Epidermal melanocyte (primary cell): ENCODE measurements around the gene HHATL.
"Not testable (repeated sequence)": the region's sequence is repeated elsewhere in the genome, so short reads cannot be mapped to it uniquely, and the experiment has no call there.

ENCODE experiments used
- DNase-seq: peaks from one replicate; pipeline ENCODE4 v3.0.0; 2011; ENCODE audit warnings: low spot score; ENCODE audit not compliant: insufficient read length

The HHATL gene

DNA sequence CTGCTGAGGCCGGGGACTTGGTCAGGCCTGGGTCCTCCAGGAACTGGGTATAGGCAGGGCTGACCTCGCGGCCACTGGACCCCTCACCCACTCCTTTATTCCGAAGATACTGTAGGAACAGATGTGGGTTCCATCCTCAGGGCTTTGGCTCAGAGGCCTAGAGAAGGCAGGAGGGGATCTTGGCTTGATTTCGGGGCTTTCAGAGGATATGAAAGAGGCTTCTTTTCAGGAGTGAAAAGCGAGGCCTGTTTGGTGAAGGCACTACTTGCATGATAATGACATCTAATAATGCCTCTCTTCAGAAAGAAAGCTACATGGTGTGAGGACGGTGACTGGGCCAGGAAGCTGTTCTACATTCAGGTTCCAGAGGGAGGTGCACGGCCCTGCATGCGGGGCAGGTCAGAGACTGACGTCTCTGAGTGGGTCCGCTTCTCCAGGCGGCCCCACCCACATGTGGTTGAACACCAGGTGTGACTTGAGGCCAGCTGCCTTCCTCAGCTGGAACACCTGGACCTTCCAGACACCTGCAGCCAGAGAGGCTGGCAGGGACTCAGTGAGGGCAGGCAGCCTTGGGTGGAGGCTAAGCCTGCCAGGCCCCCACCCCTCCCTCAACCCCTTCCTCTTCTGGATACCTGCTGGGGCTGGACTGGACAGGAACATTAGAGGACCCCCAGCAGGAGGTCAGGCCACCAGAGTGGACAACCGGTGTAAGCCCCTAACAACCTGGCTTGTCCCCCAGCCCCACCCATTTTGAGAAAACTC, 31.1 kb upstream of the HHATL start:
- no peak for DNase-seq

DNA sequence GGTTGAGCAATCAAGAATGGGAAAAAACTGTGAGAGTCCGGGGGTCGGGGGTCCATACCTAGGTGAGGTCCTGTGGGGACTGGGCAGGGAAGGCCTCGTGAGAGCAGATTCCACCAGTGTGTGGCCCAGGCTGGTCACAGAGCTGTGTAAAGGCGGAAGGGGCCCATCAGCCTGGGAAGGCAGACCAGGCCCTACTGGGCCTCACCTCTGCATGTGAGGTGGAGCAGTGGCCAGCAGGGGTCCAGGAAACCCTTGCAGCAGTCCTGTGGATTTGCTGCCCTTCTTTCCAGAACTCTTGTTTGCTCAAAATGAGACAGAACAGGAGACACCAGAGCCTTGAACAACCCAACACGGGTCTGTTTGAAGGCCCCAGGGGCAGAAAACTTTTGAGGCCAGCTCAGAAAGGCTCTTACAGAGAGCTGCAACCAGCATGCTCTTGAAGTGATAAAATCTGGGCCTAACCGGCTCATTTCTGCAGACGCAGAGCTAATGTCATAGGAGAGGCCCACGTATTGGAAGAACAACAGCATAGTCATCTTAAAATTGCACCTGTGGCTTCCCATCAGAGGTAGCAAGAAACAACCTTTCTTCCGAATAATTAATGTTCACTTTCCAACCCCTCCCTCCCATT, 30.3 kb upstream of the HHATL start:
- DNase-seq = no peak

DNA sequence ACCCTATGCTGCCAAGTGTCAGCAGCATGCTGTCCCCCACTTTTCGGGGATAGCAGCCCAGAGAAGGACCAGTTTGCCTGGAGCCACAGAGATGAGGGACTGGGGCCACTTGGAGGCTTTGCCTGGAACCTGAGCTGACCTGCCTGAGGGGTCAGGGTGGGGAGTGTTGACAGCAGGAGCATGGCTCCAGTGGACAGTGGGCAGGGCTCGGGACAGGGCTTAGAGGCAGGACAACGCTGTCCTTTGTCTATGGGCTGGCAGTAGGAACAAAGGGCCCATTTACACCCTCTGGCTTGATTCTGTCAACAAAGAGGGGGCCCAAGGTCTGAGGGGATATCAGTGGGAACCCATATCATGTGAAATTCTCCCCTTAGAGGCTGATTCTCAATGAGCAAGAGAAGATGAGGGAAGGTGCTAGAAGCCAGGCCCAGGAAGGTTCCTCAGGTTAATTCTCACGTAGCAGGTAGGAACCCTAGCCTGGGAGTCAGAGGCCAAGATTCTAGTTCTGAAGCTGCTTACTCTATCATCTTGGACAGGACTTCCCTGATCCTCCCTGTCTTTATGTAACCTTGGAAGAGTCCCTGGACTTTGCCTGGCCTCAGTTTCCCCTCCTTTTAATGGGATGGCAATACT, 29.7 kb upstream of the HHATL start:
- peak; percentile 60 for DNase-seq

DNA sequence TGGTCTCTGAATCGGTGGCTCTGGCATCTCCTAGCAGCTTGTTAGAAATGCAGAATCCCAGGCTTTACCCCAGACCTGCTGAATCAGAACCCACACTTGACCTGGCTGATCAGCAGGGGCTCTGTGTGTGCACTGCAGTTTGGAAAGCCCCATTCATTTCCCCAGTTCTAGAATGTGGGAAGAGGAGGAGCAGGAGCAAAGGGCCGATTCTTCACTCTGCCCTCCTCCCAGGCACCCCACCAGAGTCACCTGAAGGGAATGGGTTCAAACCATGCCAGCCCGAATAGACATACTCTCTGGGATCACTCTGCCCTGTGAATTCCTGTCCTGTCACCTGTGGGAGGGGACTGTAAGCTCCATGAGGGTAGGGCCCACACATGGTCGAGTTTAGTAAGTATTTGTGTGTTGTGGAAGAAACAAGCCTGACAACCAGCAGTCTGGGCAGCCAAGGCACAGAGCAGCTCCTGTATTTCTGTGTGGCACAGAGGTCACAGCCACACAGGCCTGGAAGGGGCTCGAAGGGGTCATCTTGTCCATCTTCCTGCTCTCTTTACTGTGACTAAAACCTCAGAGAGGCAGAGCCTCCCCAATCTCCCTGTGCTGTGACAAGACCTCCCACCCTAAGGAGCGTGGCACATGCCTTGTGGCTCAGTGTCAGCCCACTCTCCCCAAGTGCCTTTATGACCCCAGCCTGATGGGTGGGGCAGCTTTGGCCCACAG, 29.0 kb upstream of the HHATL start:
- DNase-seq = no peak

DNA sequence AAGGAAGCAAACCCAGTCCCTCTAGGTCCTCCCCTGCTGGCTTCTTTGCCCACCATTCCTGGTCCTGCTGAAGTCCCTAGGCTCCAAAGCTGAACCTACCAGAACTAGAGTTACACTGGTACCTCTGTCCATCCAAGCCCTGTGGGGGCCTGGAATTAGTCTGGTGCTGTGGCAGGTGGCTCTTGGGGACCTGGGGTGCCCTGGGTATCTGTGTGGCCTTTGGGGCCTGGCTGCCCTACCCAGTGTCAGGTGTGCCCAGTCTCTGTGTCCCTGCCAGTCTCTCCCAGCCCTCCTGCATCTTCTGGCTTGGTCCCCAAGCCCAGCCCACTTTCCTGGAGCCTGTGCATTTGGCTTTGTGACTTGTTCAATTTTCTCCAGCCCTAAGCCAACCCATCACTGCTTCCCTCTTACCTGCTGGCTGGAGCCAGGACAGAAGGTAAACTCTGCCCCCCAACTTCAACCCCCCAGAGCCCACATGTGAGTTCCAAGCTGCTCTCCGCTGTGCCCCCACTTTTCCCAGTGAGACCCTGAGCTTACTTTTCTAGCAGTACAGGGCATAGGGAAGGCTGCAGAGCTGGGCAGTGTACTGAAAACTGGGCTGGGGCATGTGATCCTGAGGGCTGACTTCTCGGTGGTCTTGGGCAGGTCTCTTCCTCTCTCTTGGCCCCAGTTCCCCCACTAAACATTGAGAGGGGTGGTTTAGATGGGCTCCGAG, 28.3 kb upstream of the HHATL start:
- DNase-seq = no peak

DNA sequence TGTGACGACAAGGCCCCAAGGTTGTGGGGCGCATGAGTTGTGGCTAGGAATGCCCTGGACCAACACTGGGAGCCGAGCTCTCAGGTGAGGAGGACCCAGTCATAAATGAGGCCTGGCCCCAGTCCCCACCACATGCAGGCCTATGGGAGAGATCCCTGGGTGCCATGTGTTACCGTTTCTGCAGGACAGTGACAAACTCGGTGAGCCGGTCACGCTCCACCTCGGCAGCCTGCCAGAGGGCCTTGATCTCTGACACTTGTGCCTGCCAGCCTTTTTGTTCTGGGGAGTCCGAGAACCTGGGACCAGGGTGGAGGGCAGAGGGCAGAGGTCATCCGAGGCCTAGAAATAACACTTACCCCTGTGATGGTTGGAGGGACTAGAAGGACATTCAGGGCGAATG, 27.7 kb upstream of the HHATL start:
- DNase-seq = no peak

DNA sequence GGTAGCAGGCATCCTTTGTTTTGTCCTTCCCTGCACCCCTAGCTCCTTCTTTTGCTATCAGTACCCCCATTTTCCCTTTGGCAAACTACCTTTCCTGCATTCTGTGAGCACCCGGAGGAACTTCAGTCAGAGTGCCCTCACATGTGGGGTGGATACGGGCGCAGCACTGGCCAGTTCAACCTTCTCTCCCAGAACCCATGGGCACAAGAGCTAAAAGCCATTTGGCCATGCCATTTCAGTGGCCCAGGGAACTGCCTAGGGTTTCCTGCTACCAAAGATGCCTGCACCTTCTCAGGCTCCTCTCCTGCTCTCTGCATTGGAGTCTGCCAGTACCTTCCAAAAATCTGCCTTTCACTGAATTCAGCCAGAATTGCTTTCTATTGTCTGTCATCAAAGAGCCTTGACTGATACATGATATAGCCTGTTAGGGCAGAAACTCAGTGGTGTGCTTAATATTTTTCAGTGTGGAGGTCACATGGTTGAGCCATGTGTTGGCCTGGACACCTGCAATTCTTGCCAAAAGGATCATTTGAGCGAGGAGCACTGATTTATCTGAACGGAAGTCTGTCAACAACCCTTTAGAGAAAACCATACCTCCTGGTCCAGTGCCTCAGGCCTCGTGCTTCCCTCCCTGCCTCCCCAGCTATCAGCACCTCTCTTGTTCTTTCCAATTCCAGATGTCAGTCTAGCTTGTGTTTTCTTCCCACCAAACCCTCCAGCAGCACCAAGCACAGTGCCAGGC, 27.0 kb upstream of the HHATL start:
- DNase-seq = no peak

DNA sequence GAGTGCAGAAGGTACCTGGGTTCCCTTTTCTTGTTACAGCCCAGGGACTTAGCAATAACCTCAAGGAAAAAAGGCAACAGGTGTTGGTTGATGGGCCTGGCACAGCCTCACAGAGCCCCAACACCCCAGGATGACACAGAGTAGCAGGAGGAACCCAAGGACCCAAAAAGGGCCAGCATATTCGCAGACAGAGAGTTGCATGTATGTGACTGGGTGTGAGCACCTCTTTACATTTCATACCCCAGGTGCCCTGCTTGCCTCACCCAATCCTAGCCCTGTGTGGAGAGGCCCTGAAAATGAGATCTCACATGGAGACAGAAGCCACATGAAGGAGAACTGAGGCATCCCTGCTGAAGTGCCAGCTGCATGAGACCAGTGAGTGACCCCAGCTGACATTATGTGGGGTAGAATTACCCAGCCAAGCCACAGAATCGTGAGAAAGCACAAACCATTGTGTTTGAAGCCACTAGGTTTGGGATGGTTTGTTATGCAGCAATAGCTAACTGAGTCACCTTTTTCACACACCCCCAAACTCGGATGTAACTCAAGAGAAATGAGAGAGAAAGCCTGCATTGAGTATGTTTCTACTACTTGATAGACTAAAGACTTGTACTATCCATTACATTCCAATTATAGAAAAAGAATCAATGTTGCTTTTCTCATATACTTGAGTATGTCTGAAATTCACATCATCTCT, 26.2 kb upstream of the HHATL start:
- DNase-seq = no peak

DNA sequence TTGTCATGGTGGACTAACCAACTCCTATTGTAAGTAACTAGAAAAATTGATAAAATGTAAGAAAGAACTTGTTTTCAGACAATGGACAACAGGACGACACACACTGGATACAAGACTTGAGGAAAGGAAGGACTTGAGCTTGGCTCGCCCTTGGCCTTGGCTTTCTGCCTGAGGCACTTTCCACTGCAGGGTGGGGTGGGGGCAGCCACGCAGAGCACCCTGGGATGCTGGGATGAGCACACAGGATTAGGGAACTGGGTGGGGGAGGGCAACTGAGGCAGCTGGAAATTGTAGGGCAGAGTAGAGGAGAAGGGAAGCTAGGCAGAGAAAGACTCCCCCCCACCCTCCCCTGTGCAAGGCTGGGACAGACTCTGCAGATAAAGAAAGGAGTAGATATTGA, 25.5 kb upstream of the HHATL start:
- no peak for DNase-seq

DNA sequence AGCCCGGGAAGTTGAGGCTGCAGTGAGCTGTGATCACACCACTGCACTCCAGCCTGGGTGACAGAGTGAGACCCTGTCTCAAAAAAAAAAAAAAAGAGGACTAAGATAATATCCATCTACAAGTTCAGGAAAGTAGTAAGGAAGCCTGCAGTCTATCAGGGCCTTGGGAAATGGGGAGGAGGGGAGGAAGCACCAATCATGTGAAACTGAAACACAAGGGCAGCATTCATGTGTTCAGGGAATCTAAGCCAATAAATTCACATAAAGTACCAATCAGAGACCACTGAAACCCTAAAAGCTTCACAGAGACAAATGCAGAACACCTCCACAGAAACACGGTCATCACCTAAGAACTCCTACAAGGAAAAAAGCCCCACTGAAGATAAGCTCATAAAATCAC, 22.9 kb upstream of the HHATL start:
- no peak for DNase-seq

DNA sequence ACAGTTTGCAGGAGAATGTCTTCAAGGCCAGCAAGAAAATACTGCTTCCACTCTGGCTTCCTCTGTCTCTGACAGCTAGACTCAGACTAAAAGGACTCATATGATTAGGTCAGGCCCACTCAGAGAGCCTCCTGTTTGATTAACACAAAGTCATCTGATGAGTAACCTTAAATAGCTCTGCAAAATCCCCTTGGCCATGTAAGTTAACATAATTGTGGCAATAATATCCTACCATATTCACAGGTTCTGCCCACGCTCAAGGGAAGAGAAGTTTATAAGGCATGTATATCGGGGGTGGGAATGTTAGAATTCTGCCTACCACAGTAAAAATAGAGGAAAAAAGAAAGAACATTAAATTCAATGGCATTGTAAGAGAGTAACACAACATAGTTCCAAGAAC, 20.6 kb upstream of the HHATL start:
- DNase-seq = no peak

DNA sequence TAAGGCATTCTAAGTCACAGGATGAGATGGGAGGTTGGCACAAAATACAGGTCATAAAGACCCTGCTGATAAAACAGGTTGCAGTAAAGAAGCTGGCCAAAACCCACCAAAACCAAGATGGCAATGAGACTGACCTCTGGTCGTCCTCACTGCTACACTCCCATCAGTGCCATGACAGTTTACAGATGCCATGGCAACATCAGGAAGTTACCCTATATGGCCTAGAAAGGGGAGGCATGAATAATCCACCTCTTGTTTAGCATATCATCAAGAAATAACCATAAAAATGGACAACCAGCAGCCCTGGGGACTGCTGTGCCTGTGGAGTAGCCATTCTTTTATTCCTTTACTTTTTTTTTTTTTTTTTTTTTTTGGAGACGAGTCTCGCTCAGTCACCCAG, 19.8 kb upstream of the HHATL start:
- DNase-seq = not testable (repeated sequence)

DNA sequence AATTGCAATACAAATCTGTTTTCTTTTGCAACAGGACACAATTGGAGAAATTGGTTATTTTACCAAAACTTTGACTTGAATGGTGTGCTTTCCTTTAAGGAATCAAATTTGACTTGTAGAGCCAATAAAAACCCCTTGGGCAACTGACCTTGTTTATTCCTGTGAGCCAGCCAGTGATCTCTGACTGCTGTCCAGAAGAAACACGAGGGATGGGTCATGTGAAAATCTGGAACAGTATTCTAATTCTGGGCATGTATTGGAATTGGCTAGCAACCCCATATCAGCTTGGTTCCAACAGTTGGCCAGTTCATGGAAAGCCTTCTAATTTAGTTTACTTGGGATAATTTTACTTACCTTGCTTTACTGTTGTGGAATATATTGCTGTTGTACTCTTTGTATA, 19.1 kb upstream of the HHATL start:
- DNase-seq = no peak

DNA sequence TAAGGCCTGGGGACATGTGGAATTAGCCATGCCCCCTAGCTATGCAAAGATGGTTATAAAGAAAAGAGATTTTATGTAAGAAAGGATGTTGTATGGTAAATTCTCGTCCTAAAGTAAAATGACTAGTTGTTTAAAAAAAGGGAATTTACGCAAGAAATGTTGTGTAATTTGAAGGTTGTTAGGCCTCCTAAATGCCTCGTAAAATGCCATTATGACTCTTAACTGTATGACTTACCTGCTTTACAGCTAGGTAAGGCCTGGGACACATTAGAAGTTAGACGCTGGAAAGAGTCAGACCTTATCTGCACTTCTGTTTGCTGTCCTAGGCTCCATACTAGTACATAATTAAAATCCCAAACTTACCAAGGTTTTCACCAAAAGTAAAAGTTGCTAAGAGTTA, 17.5 kb upstream of the HHATL start:
- no peak for DNase-seq

DNA sequence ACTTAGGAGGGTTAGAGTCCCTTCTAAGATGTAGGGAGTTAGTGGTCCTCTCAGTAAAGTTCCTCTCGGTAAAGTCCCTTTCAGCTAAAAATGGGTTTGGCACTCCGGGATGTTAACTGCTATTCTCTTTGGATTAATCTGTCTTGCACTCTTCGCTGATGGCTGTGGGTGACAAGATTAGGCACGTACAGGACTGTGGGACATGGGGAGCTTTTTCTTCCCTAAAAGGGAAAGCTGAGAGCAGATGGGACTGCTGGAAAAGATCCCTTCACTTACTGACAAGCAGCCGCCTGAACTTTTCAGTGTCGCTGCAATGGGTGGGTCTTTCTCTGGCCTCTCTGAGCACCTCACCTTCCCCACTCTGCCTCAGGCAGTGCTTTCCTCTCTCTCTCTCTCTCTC, 16.4 kb upstream of the HHATL start:
- no peak for DNase-seq

DNA sequence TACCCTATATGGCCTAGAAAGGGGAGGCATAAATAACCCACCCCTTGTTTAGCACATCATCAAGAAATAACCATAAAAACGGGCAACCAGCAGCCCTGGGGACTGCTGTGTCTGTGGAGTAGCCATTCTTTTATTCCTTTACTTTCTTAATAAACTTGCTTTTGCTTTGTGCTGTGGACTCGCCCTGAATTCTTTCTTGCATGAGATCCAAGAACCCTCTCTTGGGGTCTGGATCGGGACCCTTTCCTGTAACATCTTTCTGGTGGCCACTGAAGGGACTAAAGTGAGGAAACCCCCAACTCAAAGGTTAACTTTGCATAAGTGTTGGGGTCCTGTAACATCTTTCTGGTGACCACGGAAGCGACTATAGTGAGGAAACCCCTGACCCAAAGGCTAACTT, 15.7 kb upstream of the HHATL start:
- no peak for DNase-seq

DNA sequence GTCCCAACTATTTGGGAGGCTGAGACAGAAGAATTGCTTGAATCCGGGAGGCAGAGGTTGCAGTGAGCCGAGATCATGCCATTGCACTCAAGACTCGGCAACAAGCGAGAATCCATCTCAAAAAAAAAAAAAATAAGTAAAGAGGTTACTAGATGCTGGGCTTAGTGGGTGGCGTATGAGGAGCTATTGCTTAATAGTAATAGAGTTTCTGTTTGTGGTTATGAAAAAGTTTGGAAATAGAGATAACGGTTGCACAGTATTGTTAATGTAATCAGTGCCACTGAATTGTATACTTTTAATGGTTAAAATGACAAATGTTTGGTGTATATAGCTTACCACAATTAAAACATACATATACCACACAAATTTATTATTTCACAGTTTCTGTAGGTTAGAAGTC, 14.7 kb upstream of the HHATL start:
- no peak for DNase-seq

DNA sequence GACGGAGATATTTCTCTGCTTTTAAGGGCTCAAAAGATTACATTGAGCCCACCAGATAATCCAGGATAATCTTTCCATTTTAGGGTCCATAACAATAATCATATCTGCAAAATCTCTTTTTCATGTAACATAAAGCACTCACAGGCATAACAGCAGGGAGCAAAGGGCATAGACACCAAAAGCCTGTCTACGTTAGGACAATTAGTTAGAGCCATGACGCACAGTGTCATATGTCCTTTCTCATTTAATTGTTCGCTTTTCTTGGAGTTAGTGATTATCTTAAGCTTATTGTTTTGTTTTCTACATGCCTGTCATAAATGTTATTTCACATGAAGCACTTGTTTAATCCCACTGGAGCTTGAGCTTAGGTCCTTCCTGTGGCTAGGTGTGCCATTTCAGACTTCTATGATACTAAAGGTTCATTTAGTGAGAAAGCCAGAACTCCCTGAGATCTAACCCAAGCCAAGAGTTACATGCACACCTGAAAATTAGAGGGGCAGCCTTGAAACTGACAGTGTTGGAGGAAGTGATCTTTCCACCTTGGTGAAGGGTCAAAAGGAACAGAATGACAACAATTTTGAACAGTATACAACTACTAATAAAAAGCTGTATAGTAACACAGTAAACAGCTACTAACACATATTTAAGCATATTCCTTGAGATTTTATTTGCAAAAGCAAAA, 11.7 kb upstream of the HHATL start:
- no peak for DNase-seq

DNA sequence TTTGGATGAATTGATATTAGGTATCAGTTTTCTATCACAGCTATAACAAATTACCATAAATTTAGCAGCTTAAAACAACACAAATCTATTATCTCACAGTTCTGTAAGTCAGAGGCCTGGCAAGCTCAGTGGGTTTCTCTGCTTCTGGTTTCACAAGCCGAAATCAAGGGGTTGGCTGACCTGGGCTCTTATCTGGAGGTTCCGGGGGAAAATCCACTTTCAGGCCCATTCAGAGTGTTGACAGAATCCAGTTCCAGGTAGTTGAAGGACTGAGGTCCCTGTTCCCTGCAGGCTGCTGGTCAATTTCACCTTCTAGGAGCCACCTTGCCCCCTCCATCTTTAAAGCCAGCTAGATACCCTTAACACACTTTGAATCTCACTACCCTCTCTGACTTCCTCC, 11.1 kb upstream of the HHATL start:
- DNase-seq = no peak
